Vagina (tissue), 2 donors: Measurements from ENCODE around the gene FAF2.

Experiments used
- POLR2A ChIP-seq, 2 donors: fragments of 450-650 bp; IDR thresholded peaks; one replicate each; pipeline ENCODE4 v1.6.1; 2017; ENCODE audit warnings: antibody characterized with exemption in 2 of 2, mild to moderate bottlenecking in 2 of 2, moderate library complexity in 2 of 2
- POLR2AphosphoS5 ChIP-seq, 2 donors: sonication (generic); formaldehyde crosslinking; IDR thresholded peaks; one replicate each; pipeline ENCODE4 v1.9.0; 2017; ENCODE audit warnings: antibody characterized with exemption in 2 of 2, mild to moderate bottlenecking in 2 of 2, low read depth in 1 of 2; ENCODE audit not compliant: insufficient read depth in 1 of 2
- TF ChIP-seq, protein P1 (sequence below), 3 experiments: fragments of 450-650 bp in 2 of 3; fragments of 200-600 bp in 1 of 3; sonication (generic) in 1 of 3; IDR thresholded peaks; one replicate each; pipeline ENCODE4 v1.5.1; 2017 to 2019; ENCODE audit warnings: antibody characterized with exemption in 3 of 3, mild to moderate bottlenecking in 2 of 3, moderate library complexity in 2 of 3

DNA sequence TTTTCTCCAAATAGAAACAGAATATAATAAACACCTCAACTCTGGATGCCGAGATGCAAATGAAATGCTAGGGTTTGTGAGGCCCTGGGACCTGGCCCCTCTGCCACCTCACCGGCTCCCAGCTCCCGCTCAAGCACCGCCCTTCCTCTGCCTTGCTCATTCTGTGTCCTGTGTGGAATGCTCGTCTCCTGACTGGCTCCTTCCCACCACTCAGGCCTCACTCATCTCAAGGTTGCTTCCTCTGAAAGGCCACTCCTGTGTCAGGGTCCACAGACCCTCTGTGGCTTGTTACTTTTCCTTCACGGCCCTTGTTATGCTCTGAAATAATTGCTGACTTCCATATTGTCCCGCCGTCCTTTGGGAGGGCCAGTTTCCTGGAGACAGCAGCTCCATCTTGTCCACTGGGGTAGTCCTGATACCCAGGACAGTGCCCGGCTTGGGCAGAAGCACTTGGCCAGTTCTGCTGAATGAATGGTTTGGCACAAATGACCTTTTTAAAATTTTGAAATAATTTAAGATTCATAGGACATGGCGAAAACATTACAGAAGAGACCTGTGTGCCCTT lies 73.6 kb downstream of the FAF2 start:
- TF ChIP-seq POLR2A (IDR thresholded peaks at IDR 0.05) (no peak), POLR2AphosphoS5 (IDR thresholded peaks at IDR 0.05; ENCODE audit: insufficient read depth in 1 of 2, low read depth in 1 of 2) (no peak)
- TF ChIP-seq, protein P1, sequence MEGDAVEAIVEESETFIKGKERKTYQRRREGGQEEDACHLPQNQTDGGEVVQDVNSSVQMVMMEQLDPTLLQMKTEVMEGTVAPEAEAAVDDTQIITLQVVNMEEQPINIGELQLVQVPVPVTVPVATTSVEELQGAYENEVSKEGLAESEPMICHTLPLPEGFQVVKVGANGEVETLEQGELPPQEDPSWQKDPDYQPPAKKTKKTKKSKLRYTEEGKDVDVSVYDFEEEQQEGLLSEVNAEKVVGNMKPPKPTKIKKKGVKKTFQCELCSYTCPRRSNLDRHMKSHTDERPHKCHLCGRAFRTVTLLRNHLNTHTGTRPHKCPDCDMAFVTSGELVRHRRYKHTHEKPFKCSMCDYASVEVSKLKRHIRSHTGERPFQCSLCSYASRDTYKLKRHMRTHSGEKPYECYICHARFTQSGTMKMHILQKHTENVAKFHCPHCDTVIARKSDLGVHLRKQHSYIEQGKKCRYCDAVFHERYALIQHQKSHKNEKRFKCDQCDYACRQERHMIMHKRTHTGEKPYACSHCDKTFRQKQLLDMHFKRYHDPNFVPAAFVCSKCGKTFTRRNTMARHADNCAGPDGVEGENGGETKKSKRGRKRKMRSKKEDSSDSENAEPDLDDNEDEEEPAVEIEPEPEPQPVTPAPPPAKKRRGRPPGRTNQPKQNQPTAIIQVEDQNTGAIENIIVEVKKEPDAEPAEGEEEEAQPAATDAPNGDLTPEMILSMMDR (IDR thresholded peaks at IDR 0.05) = no peak
